Umbilical cord (tissue), 2 donors: Measurements from ENCODE around the gene TXN2. TPM values are rescaled to one million over a fixed set of nuclear protein-coding genes. Genes with fewer than 3 reads are reported as not detected.
"Not testable (repeated sequence)": the region's sequence is repeated elsewhere in the genome, so short reads cannot be mapped to it uniquely, and the experiment has no call there.

ENCODE experiments used
- DNase-seq: peaks from one replicate; pipeline ENCODE4 v3.0.0-alpha.2; 2015; ENCODE audit warnings: low spot score
- total RNA-seq: library from RNA; depleted of rRNA; stranded (reverse); fragments of >200 nt; gene quantifications from one replicate; pipeline ENCODE4 v1.2.3, GENCODE V29; 2014; ENCODE audit warnings: low replicate concordance; ENCODE audit not compliant: insufficient read depth

Gene TXN2, protein sequence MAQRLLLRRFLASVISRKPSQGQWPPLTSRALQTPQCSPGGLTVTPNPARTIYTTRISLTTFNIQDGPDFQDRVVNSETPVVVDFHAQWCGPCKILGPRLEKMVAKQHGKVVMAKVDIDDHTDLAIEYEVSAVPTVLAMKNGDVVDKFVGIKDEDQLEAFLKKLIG
- 15.2 TPM for total RNA-seq

DNA sequence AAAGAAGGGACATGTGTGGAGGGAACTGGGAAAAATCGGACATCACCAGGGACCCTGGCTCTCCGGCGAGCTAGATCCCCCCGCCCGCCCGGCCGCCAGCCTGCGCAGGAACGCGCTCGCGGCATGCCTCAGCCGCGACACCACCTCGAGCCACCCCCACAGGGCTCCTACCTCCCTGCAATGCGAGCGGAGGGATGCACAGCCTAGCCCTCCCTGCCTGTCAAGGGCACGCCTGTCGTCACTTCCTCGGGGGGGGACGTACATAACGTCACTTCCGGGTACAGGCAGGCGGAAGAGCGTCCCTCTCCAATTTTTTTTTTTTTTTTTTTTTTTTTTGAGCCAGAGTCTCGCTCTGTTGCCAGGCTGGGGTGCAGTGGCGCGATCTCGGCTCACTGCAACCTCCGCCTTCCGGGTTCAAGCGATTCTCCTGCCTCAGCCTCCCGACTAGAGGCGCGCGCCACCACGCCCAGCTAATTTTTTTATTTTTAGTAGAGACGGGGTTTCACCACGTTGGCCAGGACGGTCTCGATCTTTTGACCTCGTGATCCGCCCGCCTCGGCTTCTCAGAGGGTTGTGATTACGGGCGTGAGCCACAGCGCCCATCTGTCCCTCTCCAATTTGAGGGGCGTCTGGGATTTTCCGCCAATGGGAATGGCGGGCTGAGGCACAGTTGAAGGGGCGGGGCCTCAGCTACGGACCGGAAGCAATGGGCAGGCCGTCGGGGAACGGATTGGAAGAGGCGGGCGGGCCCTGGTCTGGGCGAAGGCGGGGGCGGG lies at the start of gene TXN2:
TXN2 (minus strand) TSS at position 248 of the 776 bp plus-strand sequence. CDS start 803 bp downstream, outside the sequence.
- DNase-seq, result peak; percentile 99

DNA sequence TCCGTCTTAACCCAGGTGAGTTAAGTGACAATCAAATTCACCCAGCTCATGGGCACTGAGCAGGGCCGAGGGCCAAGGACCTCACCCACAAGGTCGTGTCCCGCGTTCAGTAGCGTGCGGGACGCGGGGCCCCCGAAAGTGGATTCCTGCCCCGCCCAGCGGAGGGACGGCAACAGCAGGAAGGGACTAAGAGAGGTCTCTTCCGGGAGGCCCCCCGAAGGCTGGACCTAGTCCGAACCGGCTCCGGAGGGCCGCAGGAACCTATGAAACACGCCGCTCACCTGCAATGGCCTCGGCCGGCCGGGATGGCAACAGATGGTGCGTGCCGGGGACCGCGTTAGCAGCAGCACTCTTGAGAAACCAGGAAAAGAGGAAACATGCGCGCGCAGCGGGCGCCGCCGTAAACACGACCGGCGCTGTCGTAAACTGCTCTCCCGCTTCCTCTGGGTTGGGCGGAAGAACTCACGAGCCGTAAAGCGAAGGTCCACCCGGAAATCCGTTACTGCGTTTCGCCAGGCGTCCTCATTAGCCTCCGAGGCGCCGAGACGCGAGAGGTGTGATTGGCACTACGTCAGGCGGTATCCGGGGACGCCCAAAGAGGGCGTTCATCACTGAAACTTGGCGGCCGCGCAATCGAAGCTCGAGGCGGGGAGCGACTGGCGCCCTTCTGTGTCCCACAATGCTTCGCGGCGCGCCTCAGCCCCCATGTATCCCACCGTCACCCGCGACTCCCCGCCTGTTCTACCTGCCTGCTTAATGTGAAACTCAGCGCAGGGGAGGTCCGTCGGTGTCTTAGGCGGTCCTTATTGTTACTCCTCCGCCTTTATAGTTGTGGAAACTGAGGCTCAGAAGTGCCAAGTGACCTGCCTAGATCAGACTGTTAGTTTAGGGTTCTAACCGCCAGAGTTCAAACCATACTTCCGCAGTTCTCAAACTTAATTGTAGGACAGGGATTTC lies 47.6 kb upstream of the TXN2 start, which contains the start of gene EIF3D:
EIF3D (minus strand) TSS at position 372 of the 957 bp plus-strand sequence. CDS start 3,045 bp downstream, outside the sequence.
- peak; percentile 100 for DNase-seq

DNA sequence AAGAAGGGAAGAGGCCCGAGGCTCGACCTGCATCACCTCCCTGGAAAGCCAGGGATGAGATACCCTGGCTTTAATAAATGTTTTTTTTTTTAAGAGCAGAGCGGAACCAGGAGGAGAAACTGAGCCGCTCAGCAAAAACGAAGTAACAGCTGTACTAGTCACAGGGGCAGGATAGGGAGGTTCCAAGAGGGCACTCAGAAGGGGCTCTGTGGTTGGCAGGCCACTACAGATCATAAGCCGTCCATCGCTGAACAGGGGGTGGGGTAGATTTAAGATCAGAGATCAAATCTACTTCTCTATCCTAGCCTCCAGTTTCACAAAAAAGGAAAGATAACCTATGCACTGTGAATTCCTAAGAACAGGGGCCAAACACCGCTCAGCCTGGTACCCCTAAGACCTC lies 46.9 kb upstream of the TXN2 start:
- DNase-seq, result no peak

DNA sequence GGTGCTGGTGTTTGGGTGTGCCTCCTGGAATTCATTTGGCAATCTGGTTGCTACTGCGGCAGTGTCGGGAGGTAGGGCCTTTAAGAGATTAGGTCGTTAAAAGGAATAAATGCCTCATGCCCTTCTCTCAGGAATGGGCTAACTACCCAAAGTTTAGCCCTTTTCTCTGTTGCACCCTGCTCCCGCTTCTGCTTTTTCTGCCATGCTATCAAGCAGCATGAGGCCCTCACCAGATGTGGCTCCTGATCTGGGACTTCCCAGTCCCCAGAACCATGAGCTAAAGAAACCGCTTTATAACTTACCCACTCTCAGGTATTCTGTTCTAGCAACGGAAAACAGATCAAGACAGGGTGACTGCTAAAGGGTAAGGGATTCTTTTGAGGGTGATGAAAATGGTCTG lies 41.2 kb upstream of the TXN2 start:
- DNase-seq, result no peak

DNA sequence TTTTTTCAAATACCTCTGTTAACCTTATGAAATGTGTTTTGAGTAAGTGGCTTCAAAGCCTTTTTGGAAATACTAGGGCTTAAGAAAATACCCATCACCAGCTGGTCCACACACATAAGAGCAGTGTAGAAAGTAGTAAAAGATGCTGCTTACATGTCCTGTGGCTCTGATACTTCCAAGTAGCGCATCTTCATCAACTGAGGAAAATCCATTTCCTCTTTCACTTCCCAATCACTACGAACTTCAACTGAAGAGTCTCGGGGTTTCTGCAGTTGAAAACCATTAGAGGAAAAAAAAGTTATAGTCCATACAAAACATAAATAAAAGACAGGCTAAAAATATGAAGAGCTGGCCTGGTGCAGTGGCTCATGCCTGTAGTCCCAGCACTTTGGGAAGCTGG lies 39.0 kb upstream of the TXN2 start:
- no peak for DNase-seq

DNA sequence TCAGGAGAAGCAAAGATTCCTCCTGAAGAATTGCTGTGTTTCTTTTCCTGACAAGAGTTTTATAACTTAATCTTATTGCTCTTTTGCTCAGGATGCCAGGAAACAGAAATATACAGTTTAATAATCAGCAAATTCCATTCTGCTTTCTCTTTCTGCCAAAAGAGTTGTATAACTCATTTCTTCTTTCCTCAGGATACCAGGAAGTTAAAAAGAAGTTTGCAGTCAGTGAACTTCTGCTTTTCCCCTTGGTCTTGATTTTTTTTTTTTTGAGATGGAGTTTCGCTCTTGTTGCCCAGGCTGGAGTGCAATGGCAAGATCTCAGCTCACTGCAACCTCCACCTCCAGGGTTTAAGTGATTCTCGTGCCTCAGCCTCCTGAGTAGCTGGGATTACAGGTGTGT lies 38.5 kb upstream of the TXN2 start:
- DNase-seq, result not testable (repeated sequence)

DNA sequence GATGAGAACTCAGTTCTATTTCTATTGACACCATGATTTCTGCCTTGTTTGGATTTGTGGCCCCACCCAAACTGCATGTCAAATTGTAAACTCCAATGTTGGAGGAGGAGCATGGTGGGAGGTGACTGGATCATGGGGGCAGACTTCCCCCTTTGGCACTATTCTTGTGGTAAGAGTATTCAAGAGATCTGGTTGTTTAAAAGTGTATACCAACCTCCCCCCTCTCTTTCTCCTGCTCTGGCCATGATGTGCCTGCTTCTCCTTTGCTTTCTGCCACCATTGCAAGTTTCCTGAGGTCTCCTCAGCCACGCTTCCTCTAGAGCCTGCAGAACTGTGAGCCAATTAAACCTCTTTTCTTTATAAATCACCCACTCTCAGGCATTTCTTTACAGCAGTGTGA lies 33.3 kb upstream of the TXN2 start:
- DNase-seq, result no peak

DNA sequence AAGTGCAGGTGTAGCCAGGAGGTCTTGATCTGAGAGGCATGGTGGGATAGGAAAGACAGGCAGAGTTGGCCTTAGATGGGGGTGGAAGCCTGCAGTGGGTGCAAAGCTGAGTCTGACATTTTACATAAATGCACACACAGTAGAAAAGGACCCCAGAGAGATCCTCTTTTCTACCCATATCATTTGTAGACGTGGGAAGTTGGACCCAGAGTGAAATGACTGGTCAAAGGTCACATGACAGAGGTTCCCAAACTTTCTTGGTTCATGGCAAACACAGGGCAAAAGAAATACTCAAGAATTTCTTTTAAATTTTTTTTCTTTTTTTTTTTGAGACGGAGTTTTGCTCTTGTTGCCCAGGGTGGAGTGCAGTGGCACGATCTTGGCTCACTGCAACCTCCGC lies 31.6 kb upstream of the TXN2 start:
- DNase-seq, result no peak

DNA sequence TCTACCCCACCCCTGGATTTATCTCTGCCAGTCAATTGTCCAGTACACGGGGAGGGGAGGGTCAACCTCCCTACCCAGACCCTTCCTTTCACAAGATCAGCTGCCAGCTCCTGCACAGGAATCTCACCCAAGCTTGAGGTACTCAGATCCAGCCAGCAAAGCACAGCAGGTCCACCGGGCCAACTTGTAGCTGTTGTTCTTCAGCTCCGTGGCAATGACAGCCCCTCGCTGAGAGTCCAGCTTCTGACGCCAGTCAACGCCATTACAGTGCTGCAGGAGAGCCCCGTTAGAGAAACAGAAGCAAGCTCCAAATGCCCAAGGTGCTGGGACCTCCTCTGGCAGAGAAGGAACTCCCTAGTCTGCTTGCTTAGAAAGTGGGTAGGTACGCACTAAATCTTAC lies 30.9 kb upstream of the TXN2 start:
- DNase-seq, result no peak

DNA sequence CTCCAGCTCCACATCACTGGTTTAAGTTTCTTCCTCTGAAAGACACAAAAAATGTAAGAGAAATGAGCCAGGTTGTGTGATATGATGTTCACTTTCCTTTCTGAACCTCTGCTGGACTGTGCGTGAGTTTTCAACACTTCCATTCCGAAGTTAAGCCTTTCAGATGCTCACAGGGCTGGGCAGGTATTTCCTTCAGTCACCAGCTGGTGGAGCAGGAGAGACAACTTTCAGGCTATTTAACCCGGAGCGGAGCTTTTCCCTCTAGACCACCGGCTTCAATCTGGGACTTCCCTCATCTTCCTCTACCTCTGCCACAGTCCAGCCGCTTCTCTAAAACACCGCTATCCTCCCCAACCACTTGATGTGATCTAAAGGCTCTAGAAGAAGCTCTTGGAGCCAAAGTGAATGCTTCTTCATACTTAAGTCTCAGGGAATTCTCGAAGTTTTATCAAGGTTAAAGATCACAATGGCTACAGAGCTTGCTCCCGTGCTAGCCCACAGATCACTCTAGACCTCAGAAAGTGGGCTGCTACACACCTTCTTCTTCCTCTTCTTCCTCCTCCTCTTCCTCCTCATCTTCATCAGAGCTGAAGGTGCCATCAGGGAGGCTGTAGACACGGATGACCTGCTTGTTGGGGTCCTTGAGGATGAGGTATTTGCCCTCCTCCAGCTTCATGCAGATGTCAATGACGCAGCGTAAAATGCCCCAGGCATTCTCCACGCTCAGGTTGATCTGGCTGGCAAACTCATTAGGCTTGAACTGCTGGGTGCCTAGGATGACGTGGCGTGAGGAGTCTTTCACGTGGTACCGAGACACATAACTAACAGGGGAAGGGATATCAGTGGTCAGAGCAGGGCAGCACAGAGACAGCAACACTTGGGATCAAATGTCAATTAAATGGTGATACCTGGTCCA lies 29.8 kb upstream of the TXN2 start:
- peak; percentile 59 for DNase-seq

DNA sequence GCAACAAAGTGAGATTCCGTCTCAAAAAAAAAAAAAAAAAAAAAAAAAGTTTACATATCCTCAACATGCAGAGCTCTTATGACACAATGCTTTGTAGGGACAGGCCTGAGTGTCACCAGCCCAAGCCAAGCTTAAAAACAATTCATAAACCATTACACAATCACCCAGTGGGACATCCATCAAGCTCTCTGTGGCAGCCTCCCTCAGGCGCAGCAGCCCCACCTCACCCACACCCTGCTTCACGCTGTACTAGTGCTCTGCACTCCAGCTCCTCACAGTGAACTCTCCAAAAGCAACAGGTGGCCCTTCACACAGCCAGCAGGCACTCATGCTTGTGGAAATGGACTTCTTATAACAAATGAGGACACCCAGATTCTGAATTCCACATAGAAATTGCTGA lies 28.9 kb upstream of the TXN2 start:
- no peak for DNase-seq

DNA sequence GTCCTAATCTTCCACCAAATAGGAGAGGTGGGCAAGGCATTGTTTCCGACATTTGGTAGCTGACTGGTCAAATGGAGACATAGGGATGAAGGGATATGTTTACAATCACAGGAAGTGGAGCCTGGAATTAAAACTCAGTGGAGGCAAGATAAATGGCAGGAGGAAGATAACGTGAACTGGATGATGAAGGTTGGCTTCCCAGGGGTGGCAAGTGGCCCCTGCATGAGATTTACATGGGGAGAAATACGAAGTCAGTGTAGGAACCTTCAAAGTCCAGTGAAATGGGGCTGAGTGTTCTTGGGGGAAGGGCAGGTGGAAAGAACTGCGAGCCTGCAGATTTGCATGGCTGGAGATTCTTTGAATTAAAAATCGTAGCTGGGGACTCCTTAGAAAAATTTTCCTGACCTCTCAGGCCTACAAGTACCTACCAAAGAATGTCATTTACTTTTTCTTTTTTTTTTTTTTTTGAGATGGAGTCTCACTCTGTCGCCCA lies 26.1 kb upstream of the TXN2 start:
- DNase-seq, result no peak

DNA sequence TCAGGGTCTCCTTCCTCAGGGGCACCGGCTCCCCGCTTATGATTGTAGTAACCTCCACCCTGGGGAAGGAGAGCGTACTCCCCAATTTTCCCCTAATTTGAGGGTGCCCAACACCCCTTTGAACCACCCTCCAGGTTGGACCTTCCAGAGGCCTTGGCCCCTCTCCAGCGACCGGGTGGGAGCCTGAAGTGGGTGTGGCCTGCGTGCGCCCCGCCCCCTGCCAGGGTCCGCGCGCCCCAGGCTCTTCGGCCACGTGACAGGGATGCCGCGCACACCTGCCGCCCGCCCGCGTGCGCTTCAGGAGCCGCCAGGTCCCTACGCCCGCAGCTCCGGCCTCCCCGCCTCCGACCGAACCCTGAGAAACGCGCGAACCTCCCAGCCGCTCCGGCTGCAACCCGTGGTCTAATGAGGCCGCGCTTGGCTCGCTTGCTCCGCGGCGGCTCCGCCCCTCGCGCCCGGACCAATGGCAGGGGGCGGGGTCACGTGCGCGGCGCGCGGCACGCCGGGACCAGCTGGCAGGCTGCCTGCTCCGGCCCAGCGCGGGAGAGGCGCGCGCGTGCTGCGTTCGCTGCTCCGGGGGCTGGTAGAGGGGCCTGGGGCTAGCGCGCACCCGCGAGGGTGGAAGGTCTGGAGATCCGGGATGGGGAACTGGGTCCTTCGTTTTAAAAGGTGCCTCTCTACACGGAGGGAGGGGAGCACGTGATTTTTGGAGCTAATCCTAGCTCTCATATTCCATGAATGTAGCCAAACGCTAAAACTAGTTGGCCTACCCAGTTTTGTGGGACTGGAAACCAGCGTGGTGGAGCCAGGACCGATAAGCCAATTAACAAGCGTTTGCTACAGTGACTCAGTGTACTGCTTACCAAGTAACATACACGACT lies 25.4 kb upstream of the TXN2 start, which contains the start of gene FOXRED2:
FOXRED2 (minus strand) TSS at position 404 of the 881 bp plus-strand sequence. CDS start 618 bp downstream, outside the sequence.
- peak; percentile 84 for DNase-seq

DNA sequence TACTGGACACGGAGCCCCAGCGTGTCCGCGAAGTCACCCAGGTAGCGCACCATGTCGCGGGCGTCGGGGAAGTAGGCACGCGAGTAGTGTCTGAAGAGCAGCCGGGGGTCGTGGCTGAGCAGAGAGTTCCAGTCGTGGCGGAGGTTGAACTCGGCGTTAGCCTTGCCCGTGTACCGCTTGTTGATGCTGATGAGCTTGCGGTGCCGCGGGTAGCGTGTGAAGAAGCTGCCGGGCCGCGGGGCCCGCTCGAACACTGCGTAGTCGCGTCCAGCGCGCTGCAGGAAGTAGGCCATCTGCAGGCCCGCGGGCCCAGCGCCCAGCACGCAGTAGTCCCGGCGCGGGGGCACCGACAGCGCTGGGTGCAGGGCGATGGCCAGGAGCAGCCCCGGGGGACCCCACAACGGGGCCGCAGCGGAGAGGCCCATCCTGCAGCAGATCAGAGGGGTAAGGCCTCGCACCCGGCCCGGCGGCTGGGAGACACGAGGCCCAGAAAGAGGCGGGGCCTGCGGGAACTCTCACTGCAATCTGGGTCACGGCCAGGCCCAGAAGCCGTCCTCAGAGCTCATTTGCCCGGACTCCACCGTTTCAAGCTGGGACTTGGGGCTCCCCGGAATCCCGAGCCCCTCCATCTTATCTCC lies 24.7 kb upstream of the TXN2 start:
- DNase-seq, result no peak

DNA sequence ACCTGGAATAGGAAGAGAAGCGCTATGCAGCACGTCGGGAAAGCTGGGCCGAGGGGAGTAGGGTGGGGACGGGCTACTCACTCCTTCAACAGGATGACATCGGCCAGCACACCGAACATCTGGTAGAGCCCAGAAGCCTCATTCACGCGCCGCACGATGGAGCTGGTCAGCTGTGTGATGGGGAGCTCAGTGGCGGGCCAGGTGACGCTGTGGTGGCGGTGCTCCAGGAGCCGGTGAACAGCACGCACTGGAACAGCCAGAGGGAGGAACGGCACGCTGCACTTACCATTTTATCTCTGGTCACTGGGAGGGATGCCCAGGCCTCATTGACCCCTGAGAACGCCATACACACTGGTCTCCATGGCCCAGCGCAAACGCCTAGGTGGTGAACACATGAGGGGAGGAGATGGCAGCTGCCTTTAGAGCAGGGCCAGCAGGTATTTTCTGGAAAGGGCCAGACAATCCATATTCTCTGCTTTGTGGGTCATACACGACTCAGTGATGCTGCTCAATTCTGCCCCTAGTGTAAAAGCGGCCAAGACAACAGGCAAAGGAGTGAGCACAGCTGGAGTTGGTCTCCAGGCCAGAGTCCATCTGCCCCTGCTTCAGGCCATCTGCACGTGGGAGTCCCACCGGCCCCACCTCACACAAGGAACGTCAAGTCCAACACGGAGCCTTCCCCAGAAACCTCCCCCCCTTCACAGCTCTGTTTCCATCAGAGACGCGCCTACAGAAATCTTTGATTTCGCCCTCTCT lies 16.6 kb upstream of the TXN2 start:
- no peak for DNase-seq

DNA sequence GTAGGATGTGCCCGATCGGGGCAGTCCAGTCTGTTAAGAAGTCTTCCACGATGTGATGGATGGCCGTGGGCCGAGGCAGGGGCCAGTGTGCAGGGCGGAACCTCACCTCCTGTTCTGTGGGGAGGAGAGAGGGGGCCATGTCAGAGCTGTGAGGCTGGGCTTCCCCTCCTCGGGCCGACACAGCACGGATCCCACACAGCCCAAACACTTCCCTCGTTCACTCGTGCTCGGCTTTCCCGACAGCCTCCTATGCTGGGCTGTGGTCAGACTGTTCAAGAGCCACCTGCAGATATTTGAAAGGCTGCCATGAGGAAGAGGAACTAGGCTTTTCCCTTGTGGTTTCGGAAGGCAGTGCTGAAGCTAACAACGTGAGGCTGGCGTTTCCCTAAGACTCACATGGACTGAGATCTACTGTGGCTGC lies 12.3 kb upstream of the TXN2 start:
- DNase-seq, result no peak

DNA sequence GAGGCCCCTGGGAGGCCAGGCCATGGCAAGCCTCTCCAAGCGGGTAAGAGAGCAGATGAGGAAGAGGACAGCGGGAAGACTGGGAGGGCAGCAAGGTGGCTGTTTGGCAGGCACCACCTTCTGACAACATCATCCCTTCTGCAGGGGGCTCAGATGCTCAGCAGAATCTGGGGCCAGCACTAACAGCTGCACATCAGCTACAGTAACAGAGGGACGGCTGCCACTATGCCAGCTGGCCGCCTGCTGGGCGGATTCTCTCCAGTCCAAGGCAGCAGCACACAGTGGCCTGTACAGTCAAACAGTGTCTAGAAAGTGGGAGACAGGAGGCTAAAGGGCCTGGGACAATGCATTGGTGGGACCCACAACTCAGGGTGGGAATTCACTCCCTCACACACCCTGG lies 10.7 kb upstream of the TXN2 start:
- DNase-seq, result no peak

DNA sequence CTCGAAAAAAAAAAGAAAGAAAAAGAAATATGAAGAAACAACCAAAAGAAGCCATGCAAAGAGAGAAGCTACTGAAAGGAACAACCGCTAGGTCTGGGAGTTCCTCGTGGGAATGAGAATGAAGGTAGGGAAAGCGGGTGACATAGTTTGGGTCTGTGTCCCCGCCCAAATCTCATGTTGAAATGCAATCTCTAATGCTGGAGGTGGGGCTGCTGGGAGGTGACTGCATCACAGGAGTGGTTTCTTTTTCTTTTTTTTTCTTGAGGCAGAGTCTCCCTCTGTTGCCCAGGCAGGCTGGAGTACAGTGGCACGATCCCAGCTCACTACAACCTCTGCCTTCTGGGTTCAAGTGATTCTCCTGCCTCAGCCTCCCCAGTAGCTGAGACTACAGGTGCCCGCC lies 9.7 kb upstream of the TXN2 start:
- DNase-seq, result no peak
